Measurements from ENCODE around the gene ZBTB20. TPM values are rescaled to one million over a fixed set of nuclear protein-coding genes. Genes with fewer than 3 reads are reported as not detected.

ZBTB20 gene
- polyA plus RNA-seq, 3 donors, result 1.3 to 3.2 (median 2.0) TPM

GRCh38 chr3:114596147-114596546 lies 550.9 kb downstream of the ZBTB20 start:
- Mint-ChIP-seq H3K9me3 (no peaks in the 10 kb centered on the region), H3K4me1 (no peaks in the 10 kb centered on the region), H3K27ac (no peak overlapping the region), H3K36me3 (no peaks in the 10 kb centered on the region), H3K27me3 (ENCODE audit: low read depth in 3 of 3) (peaks cover 0 to 4% (median 0%) of the 10 kb centered on the region in 3 donors), H3K4me3 (no peak overlapping the region)
- Histone ChIP-seq H3K4me3 (replicated peaks in 1 of 3; ENCODE audit: low read depth in 2 of 3, low read length in 3 of 3) (no peak overlapping the region), H3K9ac (ENCODE audit: insufficient read depth, low read length, poor library complexity, severe bottlenecking) (no peak overlapping the region), H3K4me1 (ENCODE audit: control insufficient read depth in 1 of 2, insufficient read depth in 2 of 2, low read length in 2 of 2) (no peaks in the 10 kb centered on the region), H3K36me3 (replicated peaks in 1 of 2; ENCODE audit: control insufficient read depth in 1 of 2, insufficient read depth in 2 of 2, low read length in 2 of 2) (no peaks in the 10 kb centered on the region), H3K79me2 (ENCODE audit: insufficient read depth, low read length) (no peaks in the 10 kb centered on the region), H3K9me3 (replicated peaks in 1 of 2; ENCODE audit: control insufficient read depth in 1 of 2, insufficient read depth in 1 of 2, low read length in 2 of 2) (no peaks in the 10 kb centered on the region), H3K27me3 (ENCODE audit: control insufficient read depth in 2 of 2, insufficient read depth in 2 of 2, low read length in 2 of 2) (no peaks in the 10 kb centered on the region), H4K20me1 (ENCODE audit: insufficient read depth, low read length) (no peaks in the 10 kb centered on the region), H2AFZ (ENCODE audit: insufficient read depth, low read depth, low read length, poor library complexity, severe bottlenecking) (no peak overlapping the region), H3K4me2 (replicated peaks; ENCODE audit: extremely low read depth, low read length, poor library complexity, severe bottlenecking) (no peak overlapping the region), H3K27ac (ENCODE audit: low read depth in 1 of 2, low read length in 2 of 2) (no peak overlapping the region)
- no peak for DNase-seq
- 100% methylated on average over 1 of the region's 2 CpGs for WGBS (ENCODE audit: insufficient coverage)
- intact Hi-C loops (cut with micrococcal nuclease), result no loop called here
- TF ChIP-seq, protein P1, sequence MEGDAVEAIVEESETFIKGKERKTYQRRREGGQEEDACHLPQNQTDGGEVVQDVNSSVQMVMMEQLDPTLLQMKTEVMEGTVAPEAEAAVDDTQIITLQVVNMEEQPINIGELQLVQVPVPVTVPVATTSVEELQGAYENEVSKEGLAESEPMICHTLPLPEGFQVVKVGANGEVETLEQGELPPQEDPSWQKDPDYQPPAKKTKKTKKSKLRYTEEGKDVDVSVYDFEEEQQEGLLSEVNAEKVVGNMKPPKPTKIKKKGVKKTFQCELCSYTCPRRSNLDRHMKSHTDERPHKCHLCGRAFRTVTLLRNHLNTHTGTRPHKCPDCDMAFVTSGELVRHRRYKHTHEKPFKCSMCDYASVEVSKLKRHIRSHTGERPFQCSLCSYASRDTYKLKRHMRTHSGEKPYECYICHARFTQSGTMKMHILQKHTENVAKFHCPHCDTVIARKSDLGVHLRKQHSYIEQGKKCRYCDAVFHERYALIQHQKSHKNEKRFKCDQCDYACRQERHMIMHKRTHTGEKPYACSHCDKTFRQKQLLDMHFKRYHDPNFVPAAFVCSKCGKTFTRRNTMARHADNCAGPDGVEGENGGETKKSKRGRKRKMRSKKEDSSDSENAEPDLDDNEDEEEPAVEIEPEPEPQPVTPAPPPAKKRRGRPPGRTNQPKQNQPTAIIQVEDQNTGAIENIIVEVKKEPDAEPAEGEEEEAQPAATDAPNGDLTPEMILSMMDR (IDR thresholded peaks at IDR 0.05), result no peak

- H3K4me1 Mint-ChIP-seq, result no peaks in the 10 kb centered on the region
- Histone ChIP-seq H3K9ac (ENCODE audit: insufficient read depth, low read length, poor library complexity, severe bottlenecking) (no peak overlapping the region), H3K9me3 (replicated peaks in 1 of 2; ENCODE audit: control insufficient read depth in 1 of 2, insufficient read depth in 1 of 2, low read length in 2 of 2) (no peaks in the 10 kb centered on the region), H3K4me2 (replicated peaks; ENCODE audit: extremely low read depth, low read length, poor library complexity, severe bottlenecking) (no peak overlapping the region), H4K20me1 (ENCODE audit: insufficient read depth, low read length) (no peaks in the 10 kb centered on the region), H3K4me3 (replicated peaks in 1 of 3; ENCODE audit: low read depth in 2 of 3, low read length in 3 of 3) (no peak overlapping the region), H3K27me3 (ENCODE audit: control insufficient read depth in 2 of 2, insufficient read depth in 2 of 2, low read length in 2 of 2) (no peaks in the 10 kb centered on the region), H3K79me2 (ENCODE audit: insufficient read depth, low read length) (no peaks in the 10 kb centered on the region), H2AFZ (ENCODE audit: insufficient read depth, low read depth, low read length, poor library complexity, severe bottlenecking) (no peak overlapping the region), H3K36me3 (replicated peaks in 1 of 2; ENCODE audit: control insufficient read depth in 1 of 2, insufficient read depth in 2 of 2, low read length in 2 of 2) (no peaks in the 10 kb centered on the region), H3K4me1 (ENCODE audit: control insufficient read depth in 1 of 2, insufficient read depth in 2 of 2, low read length in 2 of 2) (no peaks in the 10 kb centered on the region), H3K27ac (ENCODE audit: low read depth in 1 of 2, low read length in 2 of 2) (no peak overlapping the region)
- no peak overlapping the region for H3K27ac Mint-ChIP-seq
- H3K9me3 Mint-ChIP-seq, result no peaks in the 10 kb centered on the region
- intact Hi-C loops (cut with micrococcal nuclease), result no loop called here
- no peak for DNase-seq
- WGBS (ENCODE audit: insufficient coverage), result 83% methylated on average over 1 of the region's 2 CpGs
- H3K4me3 Mint-ChIP-seq, result no peak overlapping the region
- TF ChIP-seq, protein P1 (IDR thresholded peaks at IDR 0.05), result no peak
- H3K27me3 Mint-ChIP-seq (ENCODE audit: low read depth in 3 of 3), result peaks cover 0 to 4% (median 0%) of the 10 kb centered on the region in 3 donors
- H3K36me3 Mint-ChIP-seq, result no peaks in the 10 kb centered on the region
These were observed 551.5 kb downstream of the ZBTB20 start for GRCh38 chr3:114595522-114596028.

All from CD14-positive monocyte (primary cell).